Activated T-helper 1 cell treated with Interleukin-2 at 50 U/mL for 16 hours (primary cell): ENCODE data around the gene IL6R.
"Not testable (repeated sequence)": the region's sequence is repeated elsewhere in the genome, so short reads cannot be mapped to it uniquely, and the experiment has no call there.

Experiments used
- DNase-seq: peaks from one replicate; pipeline ENCODE4 v3.0.0-alpha.2; 2020; ENCODE audit warnings: low read depth

Gene IL6R

GRCh38 chr1:154483941-154484803, 79.0 kb downstream of the IL6R start:
- no peak for DNase-seq

DNA sequence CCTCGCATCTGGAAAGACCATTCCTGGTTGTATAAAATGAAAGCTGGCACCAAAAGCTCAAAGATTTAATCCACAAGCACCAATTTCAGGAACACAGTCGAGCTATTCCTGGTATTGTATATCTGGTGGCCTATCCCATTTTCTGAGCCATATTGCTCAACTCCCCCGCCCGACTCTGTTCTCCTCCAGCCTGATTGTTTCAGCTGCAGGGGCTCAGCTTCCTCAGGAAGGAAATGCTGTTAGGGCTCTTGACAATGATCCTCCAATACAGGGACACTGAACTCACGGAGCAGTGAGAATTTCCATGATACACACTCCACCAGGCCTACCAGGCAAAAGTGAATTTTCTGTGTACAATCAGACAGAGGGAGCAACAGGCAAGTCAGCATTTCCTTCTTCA, 80.0 kb downstream of the IL6R start:
- DNase-seq, result no peak

GRCh38 chr1:154485910-154486496, 80.9 kb downstream of the IL6R start:
- DNase-seq, result no peak

DNA sequence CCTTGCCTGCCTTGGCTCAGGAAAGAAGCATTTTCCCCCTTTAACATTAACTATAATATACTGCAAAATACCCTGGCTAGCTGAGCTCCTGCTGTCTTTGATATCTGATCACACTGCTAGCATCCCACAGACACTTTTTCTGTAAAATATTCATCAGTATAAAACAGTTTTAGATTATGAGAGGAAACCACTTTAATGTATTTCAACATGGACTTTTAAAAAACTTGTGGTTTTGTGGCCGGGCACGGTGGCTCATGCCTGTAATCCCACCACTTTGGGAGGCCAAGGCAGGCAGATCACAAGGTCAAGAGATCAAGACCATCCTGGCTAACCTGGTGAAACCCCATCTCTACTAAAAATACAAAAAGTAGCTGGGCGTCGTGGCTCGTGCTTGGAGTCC, 81.6 kb downstream of the IL6R start:
- not testable (repeated sequence) for DNase-seq

GRCh38 chr1:154488922-154489321, 83.8 kb downstream of the IL6R start:
- DNase-seq, result no peak

DNA sequence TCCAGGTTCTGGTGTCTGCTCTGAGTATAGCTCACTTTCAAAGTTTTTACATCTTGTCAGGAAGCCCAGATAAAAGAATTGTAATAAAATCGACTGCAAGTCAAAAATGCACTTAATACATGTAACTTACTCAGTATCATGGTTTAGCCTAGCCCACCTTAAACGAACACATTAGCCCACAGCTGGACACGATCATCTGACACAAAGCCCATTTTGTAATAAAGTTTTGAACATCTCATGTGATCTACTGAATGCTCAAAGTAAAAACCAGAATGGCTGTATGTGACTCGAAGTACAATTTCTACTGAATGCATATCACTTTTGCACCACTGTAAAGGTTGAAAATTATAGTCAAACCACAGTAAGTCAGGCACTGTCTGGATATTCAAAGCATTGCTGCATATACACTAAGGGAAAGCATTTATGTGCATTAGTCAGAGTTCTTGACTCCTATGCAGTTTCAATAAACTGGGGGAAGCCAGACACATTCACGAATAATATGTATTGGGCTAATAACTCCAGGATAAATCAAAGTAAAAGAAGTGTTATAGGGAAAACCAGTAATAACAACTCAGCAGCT, 84.6 kb downstream of the IL6R start:
- DNase-seq, result no peak

GRCh38 chr1:154490317-154490716, 85.2 kb downstream of the IL6R start:
- no peak for DNase-seq

DNA sequence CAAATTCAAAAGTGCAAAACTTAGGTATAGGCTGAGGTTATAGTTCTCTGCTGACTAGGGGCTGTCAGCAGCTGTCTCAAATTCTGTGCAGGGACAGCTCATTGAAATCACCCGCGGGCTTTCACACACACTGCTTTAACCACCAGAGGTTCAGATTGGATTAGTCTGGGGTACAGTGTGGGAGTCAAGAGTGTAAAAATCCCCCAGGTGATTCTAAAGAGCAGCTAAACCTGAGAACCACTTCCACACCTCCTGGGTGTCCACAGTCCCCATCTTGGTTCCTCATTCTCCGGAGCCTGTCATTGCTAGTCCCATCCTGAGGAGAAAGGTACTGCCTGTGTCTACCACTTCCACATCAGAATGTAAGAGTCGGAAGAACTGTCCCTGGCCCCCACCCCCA, 87.0 kb downstream of the IL6R start:
- no peak for DNase-seq

GRCh38 chr1:154493276-154493675, 88.1 kb downstream of the IL6R start:
- no peak for DNase-seq

DNA sequence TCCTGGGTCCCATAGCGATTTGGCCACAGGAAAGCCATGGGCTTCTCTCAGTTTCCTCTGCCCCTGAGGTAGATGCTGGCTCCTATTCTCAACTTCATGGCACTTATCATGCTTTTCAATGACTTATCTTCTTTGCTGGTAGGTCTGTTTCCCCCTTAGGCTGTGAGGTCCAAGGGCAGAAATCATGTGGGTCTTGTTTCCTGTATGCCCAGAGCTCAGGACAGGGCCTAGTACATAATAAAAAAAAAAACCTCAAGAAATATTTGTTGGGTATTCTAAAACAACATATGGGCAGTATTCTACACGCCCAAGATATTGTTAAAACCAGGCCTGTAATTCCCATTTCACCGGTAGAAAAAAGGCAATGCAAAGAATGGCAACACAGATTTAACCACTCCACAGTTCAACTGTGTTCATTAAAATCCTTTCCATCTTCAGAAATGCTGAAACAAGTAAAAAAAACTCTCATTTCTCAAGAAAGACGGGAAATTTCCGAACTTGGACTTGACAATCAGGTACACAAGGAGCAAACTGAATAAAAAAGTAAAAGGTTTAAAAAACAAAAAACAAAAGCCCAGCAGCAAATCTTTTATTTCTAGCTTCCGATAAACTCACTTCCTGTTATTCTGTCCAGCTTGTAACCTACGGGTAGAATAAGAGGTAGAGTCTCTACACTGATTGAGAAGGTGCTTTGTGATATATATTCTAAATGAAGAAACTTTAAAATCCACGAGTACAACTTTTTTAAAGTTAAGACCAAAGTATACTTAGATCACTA, 90.5 kb downstream of the IL6R start:
- no peak for DNase-seq

- DNase-seq, result no peak
These were observed 91.2 kb downstream of the IL6R start for GRCh38 chr1:154496383-154496782.

GRCh38 chr1:154497026-154497806, 92.1 kb downstream of the IL6R start:
- DNase-seq, result no peak

GRCh38 chr1:154499446-154499845, 94.3 kb downstream of the IL6R start:
- DNase-seq, result no peak

DNA sequence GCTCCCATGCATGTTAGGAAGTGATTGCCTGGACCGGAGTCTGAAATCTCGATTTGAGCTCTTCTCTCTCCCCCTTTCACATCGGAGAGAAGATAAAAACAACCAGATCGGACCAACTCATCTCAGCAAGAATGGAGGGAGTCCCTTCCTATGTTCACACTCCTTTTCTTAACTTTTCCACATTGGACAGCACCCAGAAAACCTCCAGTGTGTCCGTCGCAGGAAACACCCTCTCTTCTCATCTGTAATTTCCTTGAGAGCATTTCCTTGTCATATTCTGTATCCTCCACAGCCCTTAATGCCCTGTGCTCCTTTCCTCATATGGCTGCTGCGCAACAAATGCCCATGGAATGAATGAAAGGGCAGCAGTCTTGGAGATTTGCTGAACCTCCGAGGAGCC, 95.4 kb downstream of the IL6R start:
- DNase-seq, result no peak

DNA sequence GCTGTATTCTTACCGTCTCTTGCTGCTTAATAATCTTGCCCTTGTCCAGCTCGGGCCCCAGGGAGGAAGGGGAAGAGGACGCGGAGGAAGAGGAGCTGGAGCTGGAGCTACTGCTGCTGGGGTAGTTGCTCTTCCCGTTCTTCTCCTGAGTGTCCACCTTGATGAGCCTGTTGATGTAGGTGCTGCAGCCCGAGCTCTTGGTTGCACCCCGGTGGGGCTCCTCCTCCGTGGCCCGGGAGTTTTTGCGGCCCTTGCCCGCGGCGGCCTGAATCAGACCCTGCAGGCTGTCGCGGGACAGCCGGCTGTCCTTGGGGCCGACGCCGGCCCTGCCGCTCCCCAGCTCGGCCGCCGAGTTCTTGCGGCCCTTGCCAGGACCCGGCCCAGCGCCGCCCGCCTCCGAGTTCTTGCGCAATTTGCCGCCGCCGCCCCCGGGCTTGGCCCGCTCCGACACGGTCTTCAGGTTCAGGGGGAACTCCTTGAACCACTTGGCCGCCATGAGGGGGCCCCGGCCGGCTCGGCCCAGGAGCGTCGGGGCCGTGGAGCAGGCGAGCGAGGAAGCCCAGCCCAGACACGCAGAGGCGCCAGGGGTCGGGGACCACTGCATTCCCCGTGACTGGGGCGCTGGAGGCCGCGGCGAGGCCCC, 96.4 kb downstream of the IL6R start:
- no peak for DNase-seq

DNA sequence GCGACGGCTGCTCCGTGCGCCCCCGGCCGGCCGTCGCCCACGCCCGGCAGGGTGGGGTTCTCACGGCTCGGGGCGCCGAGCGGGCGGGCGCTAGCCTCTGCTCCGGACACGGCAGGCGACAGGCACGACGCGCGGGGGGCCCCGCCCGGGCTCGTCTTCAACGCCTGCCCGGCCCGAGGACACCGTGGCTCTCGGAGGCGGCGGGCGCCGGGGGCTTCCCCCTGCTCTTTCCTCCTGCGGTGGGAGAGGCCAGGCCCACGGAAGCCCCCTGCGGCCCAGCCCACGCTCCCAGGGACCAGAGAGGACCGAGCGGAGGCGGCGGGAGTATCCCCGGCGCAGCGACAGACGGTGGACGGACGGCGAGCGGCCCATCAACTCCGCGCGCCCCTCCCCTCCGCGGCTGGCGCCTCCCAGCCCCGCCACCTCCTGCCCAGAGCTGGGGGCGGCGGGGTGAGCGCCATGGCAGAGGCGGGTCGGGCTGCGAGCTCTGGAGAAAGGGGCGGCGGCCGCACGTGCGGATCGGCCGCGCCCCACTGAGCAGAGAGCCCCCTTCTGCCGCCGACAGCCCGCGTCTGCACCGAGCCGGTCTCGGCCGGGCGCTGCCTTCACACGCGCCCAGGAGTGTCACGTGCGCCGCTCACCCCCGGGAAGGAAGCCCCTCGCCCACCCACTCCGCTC, 97.1 kb downstream of the IL6R start, which contains the start of the genes SHE and TDRD10:
TSS of gene SHE (minus strand) at position 347 of the 678 bp plus-strand sequence. CDS start 386 bp downstream, outside the sequence.
TSS of gene TDRD10 (plus strand) at position 154 of the 678 bp plus-strand sequence. CDS start 4,685 bp downstream, outside the sequence.
- no peak for DNase-seq

GRCh38 chr1:154502744-154503115, 97.6 kb downstream of the IL6R start:
- DNase-seq, result no peak

DNA sequence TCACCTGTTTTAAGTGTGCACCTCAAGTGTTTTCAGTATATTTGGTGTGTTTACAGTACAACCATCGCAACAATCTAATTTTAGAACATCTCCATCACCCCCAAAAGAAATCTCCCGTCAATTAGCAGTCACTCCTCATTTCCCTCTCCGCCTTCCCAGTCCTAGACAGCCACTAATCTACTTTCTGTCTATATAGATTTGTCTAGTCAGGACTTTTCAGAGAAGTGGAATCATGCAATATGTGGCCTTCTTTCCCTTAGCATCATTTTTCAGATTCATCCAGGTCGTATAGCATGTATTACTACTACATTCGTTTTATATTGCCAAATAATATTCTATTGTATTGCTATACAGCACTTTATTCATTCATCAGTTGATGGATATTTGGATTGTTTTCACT, 98.8 kb downstream of the IL6R start:
- DNase-seq, result no peak

DNA sequence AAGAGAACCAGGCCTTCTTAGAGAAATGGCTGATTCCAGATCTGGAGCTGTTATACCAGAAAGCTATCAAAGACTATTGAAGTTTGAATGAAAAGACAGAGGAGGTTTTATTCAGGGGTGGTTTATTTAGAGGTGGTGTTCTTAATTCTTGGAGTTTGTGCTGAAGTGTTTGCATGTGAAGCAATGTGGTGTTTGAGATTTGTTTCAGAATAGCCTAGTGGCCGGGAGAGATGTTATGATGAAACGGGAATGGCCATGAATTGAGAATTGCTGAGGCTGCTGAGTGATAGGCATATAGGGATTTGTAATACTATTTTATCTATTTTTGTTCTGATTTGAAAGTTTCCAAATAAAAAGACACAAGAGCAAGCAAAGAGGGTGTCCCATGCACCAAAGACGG, 107.6 kb downstream of the IL6R start:
- DNase-seq, result no peak

DNA sequence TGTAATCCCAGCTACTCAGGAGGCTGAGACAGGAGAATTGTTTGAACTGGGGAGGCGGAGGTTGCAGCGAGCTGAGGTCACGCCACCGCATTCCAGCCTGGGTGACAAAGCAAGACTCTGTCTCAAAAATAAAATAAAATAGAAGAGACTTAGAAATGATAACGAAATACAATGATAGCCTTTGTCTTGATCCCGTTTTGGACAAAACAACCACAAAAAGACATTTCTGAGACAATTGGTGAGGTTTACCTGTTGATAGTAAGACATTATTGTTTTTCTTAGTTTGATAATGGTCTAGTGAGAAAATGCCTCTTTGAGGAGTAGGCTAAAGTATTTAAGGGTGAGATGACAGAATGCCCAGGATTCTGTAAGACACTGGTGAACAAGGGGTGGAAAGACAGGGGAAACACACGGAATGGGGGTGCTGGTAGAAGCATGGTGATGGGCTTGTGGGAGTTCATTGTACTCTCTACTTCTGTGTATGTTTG, 109.0 kb downstream of the IL6R start:
- no peak for DNase-seq
